CD4-positive, alpha-beta T cell (primary cell): Measurements from ENCODE around the gene PABPC1L2B. TPM values are rescaled to one million over a fixed set of nuclear protein-coding genes. Genes with fewer than 3 reads are reported as not detected.
"Not testable (repeated sequence)": the region's sequence is repeated elsewhere in the genome, so short reads cannot be mapped to it uniquely, and the experiment has no call there.

Experiments
- ATAC-seq: fragments of 200-7000 bp; cut with Tn5 transposase; one replicate; pipeline ENCODE4 v1.10.0; 2022; ENCODE audit warnings: mild to moderate bottlenecking; ENCODE audit not compliant: poor library complexity
- CTCF ChIA-PET: fragments of 350-600 bp; sonication (Branson Sonifier 250); formaldehyde crosslinking; loops from one replicate; lab custom pipeline; 2021; ENCODE audit warnings: antibody characterized with exemption, inconsistent platforms; lab: Charles Lee
- POLR2A ChIA-PET: fragments of 350-600 bp; sonication (Branson Sonifier 250); formaldehyde crosslinking; loops from one replicate; lab custom pipeline; 2021; ENCODE audit warnings: antibody characterized with exemption, inconsistent platforms; lab: Charles Lee
- DNase-seq, 14 experiments: peaks; one replicate each; pipeline ENCODE4 v3.0.0-alpha.2; 2013 to 2020; ENCODE audit warnings: mixed read lengths in 2 of 14
- H3K27ac ChIP-seq, 2 donors: one replicate each; pipeline versions ENCODE4 v1.5.1 to v1.7.0; 2013; ENCODE audit warnings: low read length in 2 of 2, low read depth in 1 of 2, mild to moderate bottlenecking in 1 of 2
- H3K27me3 ChIP-seq, 2 experiments: 1 replicate in 1 of 2; 2 replicates in 1 of 2; pipeline versions ENCODE4 v1.6.1 to v1.7.0; 2013; ENCODE audit warnings: low read length in 2 of 2, control low read depth in 1 of 2, mild to moderate bottlenecking in 1 of 2, moderate library complexity in 1 of 2; ENCODE audit not compliant: insufficient read depth in 2 of 2, control insufficient read depth in 1 of 2
- H3K36me3 ChIP-seq: one replicate; pipeline ENCODE4 v1.6.1; 2013; ENCODE audit warnings: low read length, control low read depth; ENCODE audit not compliant: insufficient read depth
- H3K4me1 ChIP-seq: one replicate; pipeline ENCODE4 v1.6.1; 2013; ENCODE audit warnings: low read length, control low read depth; ENCODE audit not compliant: insufficient read depth
- H3K4me3 ChIP-seq: one replicate; pipeline ENCODE4 v1.5.1; 2013; ENCODE audit warnings: mild to moderate bottlenecking, low read length, moderate library complexity
- H3K9me3 ChIP-seq, 2 experiments: 1 replicate in 1 of 2; 2 replicates in 1 of 2; pipeline versions ENCODE4 v1.6.1 to v1.7.0; 2013; ENCODE audit warnings: low read length in 2 of 2, mild to moderate bottlenecking in 2 of 2, control low read depth in 1 of 2, moderate library complexity in 1 of 2; ENCODE audit not compliant: control insufficient read depth in 1 of 2, insufficient read depth in 1 of 2
- H3K27ac Mint-ChIP-seq: one replicate; pipeline ENCODE4 v1.8.0; 2020; ENCODE audit warnings: mixed read lengths
- H3K27me3 Mint-ChIP-seq: one replicate; pipeline ENCODE4 v1.8.0; 2021; ENCODE audit warnings: mixed read lengths
- H3K36me3 Mint-ChIP-seq: one replicate; pipeline ENCODE4 v1.8.0; 2021; ENCODE audit warnings: low read depth, mixed read lengths
- H3K4me1 Mint-ChIP-seq: one replicate; pipeline ENCODE4 v1.8.0; 2021; ENCODE audit warnings: low read depth, mixed read lengths
- H3K4me3 Mint-ChIP-seq: one replicate; pipeline ENCODE4 v1.8.0; 2020; ENCODE audit warnings: mild to moderate bottlenecking, mixed read lengths
- H3K9me3 Mint-ChIP-seq: one replicate; pipeline ENCODE4 v1.8.0; 2020; ENCODE audit warnings: mixed read lengths
- intact Hi-C, 2 experiments: fragments of 100-400 bp; cut with DNase I in 1 of 2; cut with micrococcal nuclease in 1 of 2; formaldehyde crosslinking; loops; one replicate each; pipeline versions ENCODE4 v1.15.1 to v1.9.0; 2023 to 2025; cut with DNase I, micrococcal nuclease
- polyA plus RNA-seq, 2 donors: library from polyadenylated mRNA; unstranded; fragments of 120-200 nt; gene quantifications; one replicate each; pipeline ENCODE4 v1.2.1, GENCODE V29; 2013
- total RNA-seq, 174 experiments: library from RNA in 2 of 174; stranded (reverse) in 2 of 174; gene quantifications; one replicate each; pipeline ENCODE4 v1.2.3 and lab custom pipeline; 2021 to 2026

PABPC1L2B gene
- total RNA-seq (not detected), total RNA-seq (lab: John Stamatoyannopoulos, UW) (0 to 0.05 (median 0) reads per million in 172 experiments)
- not detected for polyA plus RNA-seq (2013, experiment 1 of 2)
- not detected for polyA plus RNA-seq (2013, experiment 2 of 2)

DNA sequence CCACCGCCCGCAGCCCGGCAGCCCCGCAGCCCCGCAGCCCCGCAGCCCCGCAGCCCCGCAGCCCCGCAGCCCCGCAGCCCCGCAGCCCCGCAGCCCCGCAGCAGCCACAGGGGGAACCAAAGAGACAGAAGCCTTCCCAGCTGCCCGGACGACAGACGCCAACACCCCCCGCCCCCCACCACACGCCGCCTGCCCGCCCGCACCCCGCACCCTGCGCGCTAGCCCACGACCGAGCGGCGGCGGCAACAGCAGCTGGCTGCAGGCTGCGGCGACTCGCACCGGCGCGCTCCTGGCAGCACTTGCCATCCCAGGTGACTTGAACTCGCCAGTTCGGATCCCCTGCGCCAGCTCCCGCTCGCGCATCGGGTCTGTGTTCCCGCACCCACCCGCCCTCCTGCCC lies at the start of gene PABPC1L2B:
PABPC1L2B (plus strand) TSS at position 207 of the 400 bp plus-strand sequence. CDS start 704 bp downstream, outside the sequence.
- H3K36me3 Mint-ChIP-seq, H3K9me3 Mint-ChIP-seq, H3K9me3 ChIP-seq, H3K4me3 Mint-ChIP-seq, H3K27me3 ChIP-seq, H3K4me1 ChIP-seq, CTCF ChIA-PET, H3K27ac ChIP-seq, H3K27ac Mint-ChIP-seq, DNase-seq, H3K4me1 Mint-ChIP-seq, ATAC-seq, H3K27me3 Mint-ChIP-seq, H3K36me3 ChIP-seq, intact Hi-C loops, H3K4me3 ChIP-seq, POLR2A ChIA-PET: not testable (repeated sequence)

DNA sequence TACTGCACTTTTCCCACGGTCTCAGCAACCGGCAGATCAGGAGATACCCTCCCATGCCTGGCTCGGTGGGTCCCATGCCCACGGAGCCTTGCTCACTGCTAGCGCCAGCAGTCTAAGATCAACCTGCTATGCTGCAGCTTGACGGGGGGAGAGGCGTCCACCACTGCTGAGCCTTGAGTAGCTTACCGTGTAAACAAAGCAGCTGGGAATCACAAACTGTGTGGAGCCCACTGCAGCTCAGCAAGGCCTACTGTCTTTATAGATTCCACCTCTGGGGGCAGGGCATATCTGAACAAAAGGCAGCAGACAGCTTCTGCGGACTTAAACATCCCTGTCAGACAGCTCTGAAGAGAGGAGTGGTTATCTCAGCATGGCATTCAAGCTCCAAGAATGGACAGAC lies 42.8 kb upstream of the PABPC1L2B start:
- H3K36me3 ChIP-seq, POLR2A ChIA-PET, H3K4me3 ChIP-seq, H3K27me3 Mint-ChIP-seq, H3K27me3 ChIP-seq, H3K9me3 Mint-ChIP-seq, H3K36me3 Mint-ChIP-seq, H3K27ac Mint-ChIP-seq, H3K4me1 Mint-ChIP-seq, ATAC-seq, H3K4me1 ChIP-seq, H3K27ac ChIP-seq, CTCF ChIA-PET, DNase-seq, intact Hi-C loops, H3K4me3 Mint-ChIP-seq, H3K9me3 ChIP-seq: not testable (repeated sequence)

GRCh38 chrX:72971859-72972258 lies 30.9 kb upstream of the PABPC1L2B start:
- H3K4me3 ChIP-seq, CTCF ChIA-PET, H3K4me3 Mint-ChIP-seq, ATAC-seq, H3K4me1 Mint-ChIP-seq, H3K36me3 ChIP-seq, H3K27ac ChIP-seq, H3K27me3 Mint-ChIP-seq, H3K27me3 ChIP-seq, DNase-seq, POLR2A ChIA-PET, H3K9me3 ChIP-seq, H3K36me3 Mint-ChIP-seq, H3K4me1 ChIP-seq, intact Hi-C loops, H3K9me3 Mint-ChIP-seq, H3K27ac Mint-ChIP-seq: not testable (repeated sequence)

- H3K9me3 Mint-ChIP-seq, H3K9me3 ChIP-seq, H3K27ac ChIP-seq, intact Hi-C loops, H3K36me3 Mint-ChIP-seq, H3K4me1 Mint-ChIP-seq, H3K27me3 ChIP-seq, H3K36me3 ChIP-seq, H3K4me3 ChIP-seq, POLR2A ChIA-PET, H3K4me3 Mint-ChIP-seq, CTCF ChIA-PET, DNase-seq, H3K27me3 Mint-ChIP-seq, ATAC-seq, H3K27ac Mint-ChIP-seq, H3K4me1 ChIP-seq: not testable (repeated sequence)
Measured at GRCh38 chrX:72974885-72975284, 27.9 kb upstream of the PABPC1L2B start.

DNA sequence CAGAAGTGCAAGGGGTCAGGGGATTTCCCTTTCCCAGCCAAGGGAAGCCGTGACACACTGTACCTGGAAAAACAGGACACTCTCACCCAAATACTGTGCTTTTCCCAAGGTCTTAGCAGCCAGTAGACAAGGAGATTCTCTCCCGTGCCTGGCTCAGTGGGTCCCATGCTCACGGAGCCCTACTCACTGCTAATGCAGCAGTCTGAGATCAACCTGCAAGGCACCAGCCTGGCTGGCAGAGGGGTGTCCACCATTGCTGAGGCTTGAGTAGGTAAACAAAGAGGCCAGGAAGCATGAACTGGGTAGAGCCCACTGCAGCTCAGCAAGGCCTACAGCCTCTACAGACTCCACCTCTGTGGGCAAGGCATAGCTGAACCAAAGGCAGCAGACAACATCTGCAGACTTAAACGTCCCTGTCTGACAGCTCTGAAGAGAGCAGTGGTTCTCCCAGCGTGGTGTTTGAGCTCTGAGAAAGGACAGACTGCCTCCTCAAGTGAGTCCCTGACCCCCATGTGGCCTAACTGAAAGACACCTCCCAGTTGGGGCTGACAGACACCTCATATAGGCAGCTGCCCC lies 21.8 kb upstream of the PABPC1L2B start:
- H3K27ac ChIP-seq, H3K4me3 Mint-ChIP-seq, H3K27me3 ChIP-seq, DNase-seq, H3K27ac Mint-ChIP-seq, H3K4me1 Mint-ChIP-seq, H3K36me3 Mint-ChIP-seq, intact Hi-C loops, H3K36me3 ChIP-seq, POLR2A ChIA-PET, ATAC-seq, H3K9me3 Mint-ChIP-seq, CTCF ChIA-PET, H3K4me1 ChIP-seq, H3K9me3 ChIP-seq, H3K4me3 ChIP-seq: not testable (repeated sequence)
- peaks cover 21% of the 10 kb centered on the region for H3K27me3 Mint-ChIP-seq

- H3K27me3 ChIP-seq, H3K9me3 ChIP-seq, CTCF ChIA-PET, ATAC-seq, H3K4me3 ChIP-seq, H3K36me3 Mint-ChIP-seq, H3K4me1 Mint-ChIP-seq, intact Hi-C loops, H3K36me3 ChIP-seq, H3K27me3 Mint-ChIP-seq, POLR2A ChIA-PET, H3K9me3 Mint-ChIP-seq, H3K27ac Mint-ChIP-seq, H3K4me1 ChIP-seq, DNase-seq, H3K27ac ChIP-seq, H3K4me3 Mint-ChIP-seq: not testable (repeated sequence)
Measured at GRCh38 chrX:73004032-73004431, 1.3 kb downstream of the PABPC1L2B start.
